ENCODE measurements around the gene SPRR1A. TPM values are rescaled to one million over a fixed set of nuclear protein-coding genes. Genes with fewer than 3 reads are reported as not detected.
A peak's percentile ranks its signal among the peaks of the same experiment; 100 is the strongest.

SPRR1A gene
- total RNA-seq, 1 donor from 2014 or later: not detected

DNA sequence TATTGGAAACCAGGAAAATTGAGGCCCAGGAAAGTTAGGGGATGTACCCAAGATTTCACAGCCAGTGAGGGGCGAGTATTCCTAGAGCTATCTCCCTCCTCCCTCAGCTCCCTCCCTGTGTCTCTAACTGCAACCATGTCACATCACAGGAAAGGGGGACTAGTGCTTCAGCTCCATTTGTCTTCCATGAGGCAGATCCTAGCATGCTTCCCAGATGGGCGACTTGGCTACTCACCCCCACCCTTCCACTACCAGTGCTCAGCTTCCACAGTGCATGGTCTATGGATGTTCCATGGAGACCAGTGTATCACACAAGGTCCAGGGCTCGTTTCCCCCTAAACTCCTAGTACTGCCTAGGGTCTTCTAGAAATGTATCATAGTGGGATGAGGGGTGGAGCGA is 18.0 kb upstream of the SPRR1A start:
- FAIRE-seq: no peak
- no peak for DNase-seq (ENCODE audit: low read depth)
- TF ChIP-seq, protein P1, sequence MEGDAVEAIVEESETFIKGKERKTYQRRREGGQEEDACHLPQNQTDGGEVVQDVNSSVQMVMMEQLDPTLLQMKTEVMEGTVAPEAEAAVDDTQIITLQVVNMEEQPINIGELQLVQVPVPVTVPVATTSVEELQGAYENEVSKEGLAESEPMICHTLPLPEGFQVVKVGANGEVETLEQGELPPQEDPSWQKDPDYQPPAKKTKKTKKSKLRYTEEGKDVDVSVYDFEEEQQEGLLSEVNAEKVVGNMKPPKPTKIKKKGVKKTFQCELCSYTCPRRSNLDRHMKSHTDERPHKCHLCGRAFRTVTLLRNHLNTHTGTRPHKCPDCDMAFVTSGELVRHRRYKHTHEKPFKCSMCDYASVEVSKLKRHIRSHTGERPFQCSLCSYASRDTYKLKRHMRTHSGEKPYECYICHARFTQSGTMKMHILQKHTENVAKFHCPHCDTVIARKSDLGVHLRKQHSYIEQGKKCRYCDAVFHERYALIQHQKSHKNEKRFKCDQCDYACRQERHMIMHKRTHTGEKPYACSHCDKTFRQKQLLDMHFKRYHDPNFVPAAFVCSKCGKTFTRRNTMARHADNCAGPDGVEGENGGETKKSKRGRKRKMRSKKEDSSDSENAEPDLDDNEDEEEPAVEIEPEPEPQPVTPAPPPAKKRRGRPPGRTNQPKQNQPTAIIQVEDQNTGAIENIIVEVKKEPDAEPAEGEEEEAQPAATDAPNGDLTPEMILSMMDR (IDR thresholded peaks at IDR 0.05; ENCODE audit: insufficient read depth, low read length, severe bottlenecking): no peak
- H3K36me3 ChIP-seq (ENCODE audit: control insufficient read depth, insufficient read depth, low read length): no peaks in the 10 kb centered on the region
- no peak overlapping the region for H3K4me3 ChIP-seq (ENCODE audit: low read depth, low read length)
- H3K27me3 ChIP-seq (ENCODE audit: control insufficient read depth, insufficient read depth, low read length): no peaks in the 10 kb centered on the region

DNA sequence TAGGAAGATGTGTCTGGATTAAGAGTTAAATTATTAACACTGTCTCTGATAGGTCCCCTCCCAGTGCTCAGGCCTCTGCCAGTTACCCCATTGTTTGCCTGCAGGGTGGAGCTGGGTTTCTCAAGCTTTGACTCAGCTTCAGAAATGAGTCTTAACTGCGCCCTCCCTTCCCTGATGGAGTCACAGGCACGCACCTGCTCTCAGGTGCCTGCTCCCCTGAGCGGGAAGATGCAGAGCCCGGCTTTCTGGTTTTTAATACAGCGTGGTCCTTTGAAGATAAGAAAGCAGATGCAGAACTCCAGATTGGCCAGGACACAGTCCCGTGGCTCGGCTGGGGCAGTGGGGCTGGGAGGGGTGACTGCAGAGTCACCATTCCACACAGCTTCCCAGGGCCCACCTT is 16.7 kb upstream of the SPRR1A start:
- H3K36me3 ChIP-seq (ENCODE audit: control insufficient read depth, insufficient read depth, low read length): no peaks in the 10 kb centered on the region
- no peaks in the 10 kb centered on the region for H3K27me3 ChIP-seq (ENCODE audit: control insufficient read depth, insufficient read depth, low read length)
- TF ChIP-seq, protein P1 (IDR thresholded peaks at IDR 0.05; ENCODE audit: insufficient read depth, low read length, severe bottlenecking): no peak
- DNase-seq (ENCODE audit: low read depth) (peak; percentile 93), FAIRE-seq (no peak)
- no peak overlapping the region for H3K4me3 ChIP-seq (ENCODE audit: low read depth, low read length)

DNA sequence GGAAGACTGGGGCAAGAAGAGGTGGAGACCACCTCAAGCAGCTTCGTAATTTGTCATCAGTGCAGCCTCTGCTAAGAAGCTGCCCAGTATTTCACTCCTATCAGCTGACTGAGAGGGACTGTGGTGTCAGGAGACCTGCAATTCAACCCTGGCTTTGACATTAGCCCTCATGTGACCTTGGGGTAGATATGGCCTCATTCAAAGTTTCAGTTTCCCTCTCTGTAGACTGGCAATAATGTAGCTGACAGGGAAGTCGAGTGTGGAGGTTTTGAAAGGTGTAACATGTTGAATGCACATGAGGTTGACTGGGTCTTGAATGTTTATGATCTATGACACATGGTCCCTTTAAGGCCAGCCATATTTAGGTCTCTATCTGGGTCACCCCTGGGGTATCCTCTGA is 15.6 kb upstream of the SPRR1A start:
- H3K4me3 ChIP-seq (ENCODE audit: low read depth, low read length): no peak overlapping the region
- no peaks in the 10 kb centered on the region for H3K27me3 ChIP-seq (ENCODE audit: control insufficient read depth, insufficient read depth, low read length)
- DNase-seq (ENCODE audit: low read depth): no peak
- peak; percentile 60 for FAIRE-seq
- H3K36me3 ChIP-seq (ENCODE audit: control insufficient read depth, insufficient read depth, low read length): no peaks in the 10 kb centered on the region
- TF ChIP-seq, protein P1 (IDR thresholded peaks at IDR 0.05; ENCODE audit: insufficient read depth, low read length, severe bottlenecking): no peak

DNA sequence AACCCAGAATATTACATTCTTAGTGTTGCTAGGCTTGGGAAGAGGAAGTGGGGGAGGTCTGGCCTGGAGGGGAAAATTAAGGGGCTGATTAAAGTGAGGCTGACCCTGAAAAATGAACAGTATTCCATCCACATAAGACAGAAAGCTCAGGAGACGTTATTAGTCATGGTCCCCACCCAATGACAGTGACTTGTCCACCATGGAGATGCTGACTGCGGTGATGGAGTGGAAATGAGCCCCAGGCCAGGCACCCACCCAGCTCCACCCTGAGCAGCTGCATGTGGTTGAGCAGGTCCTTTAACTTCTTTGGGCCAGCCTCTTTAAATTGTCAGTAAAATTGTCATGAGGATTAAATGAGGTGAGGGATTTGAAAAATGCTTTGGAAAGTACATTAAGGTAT is 14.8 kb upstream of the SPRR1A start:
- TF ChIP-seq, protein P1 (IDR thresholded peaks at IDR 0.05; ENCODE audit: insufficient read depth, low read length, severe bottlenecking): no peak
- FAIRE-seq (no peak), DNase-seq (ENCODE audit: low read depth) (no peak)
- H3K36me3 ChIP-seq (ENCODE audit: control insufficient read depth, insufficient read depth, low read length): no peaks in the 10 kb centered on the region
- H3K27me3 ChIP-seq (ENCODE audit: control insufficient read depth, insufficient read depth, low read length): no peaks in the 10 kb centered on the region
- no peak overlapping the region for H3K4me3 ChIP-seq (ENCODE audit: low read depth, low read length)

DNA sequence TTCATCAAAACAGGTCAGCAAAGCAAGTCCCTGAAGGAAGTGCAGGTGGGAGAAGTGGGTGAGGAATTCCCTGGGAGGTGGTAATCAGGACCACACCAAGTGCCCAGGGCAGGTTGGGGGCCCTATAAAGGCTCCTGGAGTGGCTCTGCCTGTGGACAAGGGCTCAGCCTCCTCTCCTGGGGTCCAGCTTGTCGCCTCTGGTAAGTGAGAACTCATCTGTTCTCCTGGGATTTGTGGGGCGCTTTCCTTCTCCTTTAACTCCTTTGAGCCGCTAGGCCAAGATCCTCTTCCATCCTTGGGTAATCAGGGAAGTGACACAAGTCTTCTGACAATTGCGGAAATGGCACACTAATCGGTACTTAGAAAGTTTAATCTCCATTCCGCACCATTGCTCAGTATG is 13.4 kb upstream of the SPRR1A start, which contains the start of gene SPRR4:
Gene SPRR4, plus strand, starts transcription at position 154 of the 400 bp plus-strand sequence. CDS start 1,243 bp downstream, outside the sequence.
- no peak for DNase-seq (ENCODE audit: low read depth)

More for the DNA sequence above, 13.4 kb upstream of the SPRR1A start, which contains the start of gene SPRR4:
- Histone ChIP-seq H3K4me3 (ENCODE audit: low read depth, low read length) (no peak within 1 kb of the TSS), H3K36me3 (ENCODE audit: control insufficient read depth, insufficient read depth, low read length) (no peaks in the 10 kb centered on the region), H3K27me3 (ENCODE audit: control insufficient read depth, insufficient read depth, low read length) (no peaks in the 10 kb centered on the region)
- no peak for FAIRE-seq
- TF ChIP-seq, protein P1 (IDR thresholded peaks at IDR 0.05; ENCODE audit: insufficient read depth, low read length, severe bottlenecking): no peak
